Activated CD8-positive, alpha-beta memory T cell treated with anti-CD3 and anti-CD28 coated beads for 1 hour (primary cell): ENCODE results near the gene CHST5.
"Not testable (repeated sequence)": the region's sequence is repeated elsewhere in the genome, so short reads cannot be mapped to it uniquely, and the experiment has no call there.

Source experiments
- DNase-seq, 2 donors: peaks; one replicate each; pipeline ENCODE4 v3.0.0-alpha.2; 2020; ENCODE audit warnings: low read depth in 1 of 2; ENCODE audit errors: extremely low read depth in 1 of 2

The CHST5 gene

GRCh38 chr16:75552951-75553350 lies 17.0 kb upstream of the CHST5 start:
- no peak for DNase-seq

GRCh38 chr16:75550211-75550662 lies 14.3 kb upstream of the CHST5 start:
- no peak for DNase-seq

- not testable (repeated sequence) for DNase-seq
Observed at GRCh38 chr16:75548456-75548855, 12.5 kb upstream of the CHST5 start.

- DNase-seq: no peak
Observed at GRCh38 chr16:75546293-75546692, 10.4 kb upstream of the CHST5 start.

- not testable (repeated sequence) for DNase-seq
Observed at GRCh38 chr16:75545879-75546278, 10.0 kb upstream of the CHST5 start.

- DNase-seq: not testable (repeated sequence)
Observed at GRCh38 chr16:75542462-75542861, 6.6 kb upstream of the CHST5 start.

GRCh38 chr16:75541236-75541635 lies 5.3 kb upstream of the CHST5 start:
- no peak for DNase-seq

GRCh38 chr16:75538882-75539565 lies 3.1 kb upstream of the CHST5 start:
- not testable (repeated sequence) for DNase-seq

GRCh38 chr16:75537776-75538175 lies 1.9 kb upstream of the CHST5 start:
- no peak for DNase-seq

GRCh38 chr16:75535211-75535843 lies 581 bp downstream of the CHST5 start:
- no peak for DNase-seq

- DNase-seq: no peak
Observed at GRCh38 chr16:75534560-75535205, 1.2 kb downstream of the CHST5 start.

- no peak for DNase-seq
Observed at GRCh38 chr16:75532791-75533190, 3.1 kb downstream of the CHST5 start.

GRCh38 chr16:75532142-75532765 lies 3.7 kb downstream of the CHST5 start:
- no peak for DNase-seq

GRCh38 chr16:75529959-75530358 lies 5.9 kb downstream of the CHST5 start:
- no peak for DNase-seq

GRCh38 chr16:75529056-75529905 lies 6.6 kb downstream of the CHST5 start:
- no peak for DNase-seq

GRCh38 chr16:75527825-75528299 lies 8.0 kb downstream of the CHST5 start:
- DNase-seq: no peak

GRCh38 chr16:75526032-75526790 lies 9.7 kb downstream of the CHST5 start:
- no peak for DNase-seq

- no peak for DNase-seq
Observed at GRCh38 chr16:75519175-75519574, 16.7 kb downstream of the CHST5 start.

- DNase-seq: peak in 1 of 2 donors; percentile 9
Observed at GRCh38 chr16:75516189-75516966, 19.5 kb downstream of the CHST5 start.
